SK-N-SH treated with all-trans-retinoic acid at 6 μM for 48 hours (cell line): ENCODE results near the gene GRIK2.
A peak's percentile ranks its signal among the peaks of the same experiment; 100 is the strongest.

Experiments
- ATAC-seq: fragments of 200-7000 bp; cut with Tn5 transposase; 3 replicates; pipeline ENCODE4 v1.9.1; 2020; ENCODE audit warnings: mild to moderate bottlenecking, moderate library complexity
- ARNTL ChIP-seq: fragments of 450-650 bp; formaldehyde crosslinking; IDR thresholded peaks from 2 replicates; pipeline ENCODE4 v1.5.0; 2020; ENCODE audit warnings: low read depth, mild to moderate bottlenecking, moderate library complexity, borderline replicate concordance
- BACH2 ChIP-seq: fragments of 250-450 bp; sonication (Bioruptor Pico); IDR thresholded peaks from 2 replicates; pipeline ENCODE4 v1.9.0; 2021; ENCODE audit warnings: mild to moderate bottlenecking, borderline replicate concordance
- CSDC2 ChIP-seq: fragments of 250-450 bp; sonication (Bioruptor Pico); IDR thresholded peaks from 2 replicates; pipeline ENCODE4 v1.5.0; 2020; ENCODE audit warnings: mild to moderate bottlenecking, moderate library complexity
- ESRRG ChIP-seq: fragments of 250-450 bp; sonication (Bioruptor Pico); IDR thresholded peaks from 2 replicates; pipeline ENCODE4 v1.6.1; 2021; ENCODE audit warnings: mild to moderate bottlenecking
- GLIS3 ChIP-seq: fragments of 250-450 bp; sonication (Bioruptor Pico); IDR thresholded peaks from 2 replicates; pipeline ENCODE4 v1.5.0; 2020; ENCODE audit warnings: mild to moderate bottlenecking, moderate library complexity
- ISL1 ChIP-seq: fragments of 250-450 bp; sonication (Bioruptor Pico); IDR thresholded peaks from 2 replicates; pipeline ENCODE4 v2.1.2; 2022; ENCODE audit warnings: mild to moderate bottlenecking, moderate library complexity
- OSR1 ChIP-seq: fragments of 250-450 bp; sonication (Bioruptor Pico); IDR thresholded peaks from 2 replicates; pipeline ENCODE4 v1.8.0; 2022; ENCODE audit warnings: moderate library complexity, mild to moderate bottlenecking, inconsistent platforms
- PPARA ChIP-seq: fragments of 250-450 bp; sonication (Bioruptor Pico); IDR thresholded peaks from 2 replicates; pipeline ENCODE4 v1.5.0; 2020; ENCODE audit warnings: mild to moderate bottlenecking, borderline replicate concordance
- RARB ChIP-seq: fragments of 250-450 bp; sonication (Bioruptor Pico); IDR thresholded peaks from 2 replicates; pipeline ENCODE4 v1.8.0; 2021; ENCODE audit warnings: mild to moderate bottlenecking, moderate library complexity
- SNAI2 ChIP-seq: fragments of 250-450 bp; sonication (Bioruptor Pico); IDR thresholded peaks from 2 replicates; pipeline ENCODE4 v1.5.0; 2020; ENCODE audit warnings: mild to moderate bottlenecking, moderate library complexity
- TCF4 ChIP-seq: fragments of 250-450 bp; sonication (Bioruptor Pico); IDR thresholded peaks from 2 replicates; pipeline ENCODE4 v1.8.0; 2021; ENCODE audit warnings: mild to moderate bottlenecking, moderate library complexity, borderline replicate concordance
- TOX ChIP-seq: fragments of 250-450 bp; sonication (Bioruptor Pico); IDR thresholded peaks from 2 replicates; pipeline ENCODE4 v1.8.0; 2021; ENCODE audit warnings: mild to moderate bottlenecking, moderate library complexity, borderline replicate concordance
- ZC3H10 ChIP-seq: fragments of 250-450 bp; sonication (Bioruptor Pico); IDR thresholded peaks from 2 replicates; pipeline ENCODE4 v1.5.1; 2021; ENCODE audit warnings: mild to moderate bottlenecking, moderate library complexity
- ZFP3 ChIP-seq: fragments of 250-450 bp; sonication (Bioruptor Pico); IDR thresholded peaks from 2 replicates; pipeline ENCODE4 v1.5.0; 2020; ENCODE audit warnings: mild to moderate bottlenecking, moderate library complexity
- ZFP30 ChIP-seq: fragments of 450-650 bp; formaldehyde crosslinking; IDR thresholded peaks from 2 replicates; pipeline ENCODE4 v1.5.0; 2022; ENCODE audit warnings: mild to moderate bottlenecking, moderate library complexity
- ZNF565 ChIP-seq: fragments of 450-650 bp; formaldehyde crosslinking; conservative IDR thresholded peaks from 2 replicates; pipeline ENCODE4 v1.5.0; 2020; ENCODE audit warnings: low read depth, mild to moderate bottlenecking, moderate library complexity
- ZNF70 ChIP-seq: fragments of 450-650 bp; formaldehyde crosslinking; IDR thresholded peaks from 2 replicates; pipeline ENCODE4 v1.5.0; 2020; ENCODE audit warnings: mild to moderate bottlenecking, moderate library complexity
- ZNF8 ChIP-seq: fragments of 450-650 bp; formaldehyde crosslinking; IDR thresholded peaks from 2 replicates; pipeline ENCODE4 v1.5.0; 2020; ENCODE audit warnings: mild to moderate bottlenecking, moderate library complexity
- TF ChIP-seq, protein P1 (sequence below): fragments of 250-450 bp; sonication (Bioruptor Pico); IDR thresholded peaks from 2 replicates; pipeline ENCODE4 v1.5.1; 2020; ENCODE audit warnings: low read depth, mild to moderate bottlenecking, moderate library complexity
- TF ChIP-seq, protein P2 (sequence below): fragments of 250-450 bp; sonication (Bioruptor Pico); IDR thresholded peaks from 2 replicates; pipeline ENCODE4 v1.5.1; 2021; ENCODE audit warnings: mild to moderate bottlenecking, moderate library complexity
- TF ChIP-seq, protein P3 (sequence below): fragments of 250-450 bp; sonication (Bioruptor Pico); IDR thresholded peaks from 2 replicates; pipeline ENCODE4 v1.8.0; 2020; ENCODE audit warnings: mild to moderate bottlenecking, moderate library complexity, borderline replicate concordance

The GRIK2 gene

DNA sequence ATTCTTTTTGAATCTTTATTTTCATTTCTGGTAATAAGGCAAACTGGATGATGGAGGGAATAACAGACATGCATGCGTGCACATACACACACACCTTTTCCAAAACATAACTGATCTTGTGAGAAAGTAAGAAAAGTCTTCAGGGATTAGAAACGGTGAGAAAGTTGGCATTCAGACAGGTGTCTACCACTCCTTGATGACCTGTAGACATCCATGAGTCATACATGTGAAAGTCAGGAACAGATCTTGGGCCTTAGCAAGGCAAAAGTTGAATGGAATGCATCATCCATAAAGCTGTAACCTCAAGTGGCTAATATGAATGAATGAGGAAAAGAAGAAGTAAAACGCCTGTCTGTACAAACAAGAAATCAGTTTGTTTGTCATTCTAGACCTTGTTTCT, 97.3 kb downstream of the GRIK2 start:
- no peak for ATAC-seq
- TF ChIP-seq OSR1 (CRISPR knock-in tag) (no peak), TOX (no peak), TCF4 (CRISPR knock-in tag) (no peak), ZFP30 (CRISPR knock-in tag) (no peak), ARNTL (CRISPR knock-in tag) (no peak), RARB (CRISPR knock-in tag) (no peak), ZFP3 (CRISPR knock-in tag) (no peak)
- TF ChIP-seq, protein P1, sequence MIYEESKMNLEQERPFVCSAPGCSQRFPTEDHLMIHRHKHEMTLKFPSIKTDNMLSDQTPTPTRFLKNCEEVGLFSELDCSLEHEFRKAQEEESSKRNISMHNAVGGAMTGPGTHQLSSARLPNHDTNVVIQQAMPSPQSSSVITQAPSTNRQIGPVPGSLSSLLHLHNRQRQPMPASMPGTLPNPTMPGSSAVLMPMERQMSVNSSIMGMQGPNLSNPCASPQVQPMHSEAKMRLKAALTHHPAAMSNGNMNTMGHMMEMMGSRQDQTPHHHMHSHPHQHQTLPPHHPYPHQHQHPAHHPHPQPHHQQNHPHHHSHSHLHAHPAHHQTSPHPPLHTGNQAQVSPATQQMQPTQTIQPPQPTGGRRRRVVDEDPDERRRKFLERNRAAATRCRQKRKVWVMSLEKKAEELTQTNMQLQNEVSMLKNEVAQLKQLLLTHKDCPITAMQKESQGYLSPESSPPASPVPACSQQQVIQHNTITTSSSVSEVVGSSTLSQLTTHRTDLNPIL: no peak

DNA sequence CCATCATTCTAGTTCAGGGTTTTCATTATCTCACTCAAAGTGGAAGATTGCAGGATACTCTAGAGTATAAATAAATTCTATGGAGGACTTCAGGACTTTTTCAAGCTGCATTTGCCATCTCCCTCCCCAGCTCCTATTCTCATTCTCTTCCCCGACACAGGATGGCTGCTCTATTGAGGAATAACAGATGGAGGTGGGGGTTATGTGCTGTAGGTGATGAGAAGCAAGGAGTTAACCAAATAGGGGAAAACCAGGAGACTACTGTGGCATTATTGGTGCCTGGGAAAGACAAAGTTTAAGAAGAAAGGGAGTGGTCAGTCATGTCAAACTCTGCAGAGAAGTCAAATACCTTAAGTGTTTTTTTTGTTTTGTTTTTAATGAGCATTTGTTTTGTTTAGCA, 109.3 kb downstream of the GRIK2 start:
- TF ChIP-seq GLIS3 (no peak), ESRRG (CRISPR knock-in tag) (no peak), ZNF8 (CRISPR knock-in tag) (no peak), ZFP30 (CRISPR knock-in tag) (no peak), SNAI2 (no peak), TOX (no peak), OSR1 (CRISPR knock-in tag) (no peak), BACH2 (CRISPR knock-in tag) (no peak), PPARA (CRISPR knock-in tag) (no peak)
- no peak for ATAC-seq

DNA sequence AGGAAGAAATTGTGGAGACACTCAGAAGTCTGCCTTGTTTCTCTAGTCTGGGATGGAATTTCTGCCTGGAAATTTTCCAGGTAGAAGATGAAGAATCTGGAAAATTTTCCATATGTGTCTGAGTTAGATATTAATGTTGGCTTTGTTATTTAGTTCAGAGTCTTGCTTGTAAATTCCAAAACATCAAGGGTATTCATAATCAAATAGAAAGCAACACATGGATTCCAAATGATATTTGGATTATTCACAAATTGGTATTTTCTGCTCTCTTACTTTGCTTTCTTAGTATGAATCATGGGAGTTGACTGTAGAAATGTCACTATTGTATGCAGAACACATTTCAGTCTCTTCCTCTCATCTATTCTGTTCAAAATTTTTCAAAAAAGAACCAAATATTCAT, 116.0 kb downstream of the GRIK2 start:
- ATAC-seq: peak; percentile 56
- TF ChIP-seq ZNF8 (CRISPR knock-in tag) (no peak), ISL1 (CRISPR knock-in tag) (peak; percentile 62), ZFP30 (CRISPR knock-in tag) (no peak), ARNTL (CRISPR knock-in tag) (no peak), ESRRG (CRISPR knock-in tag) (no peak)

DNA sequence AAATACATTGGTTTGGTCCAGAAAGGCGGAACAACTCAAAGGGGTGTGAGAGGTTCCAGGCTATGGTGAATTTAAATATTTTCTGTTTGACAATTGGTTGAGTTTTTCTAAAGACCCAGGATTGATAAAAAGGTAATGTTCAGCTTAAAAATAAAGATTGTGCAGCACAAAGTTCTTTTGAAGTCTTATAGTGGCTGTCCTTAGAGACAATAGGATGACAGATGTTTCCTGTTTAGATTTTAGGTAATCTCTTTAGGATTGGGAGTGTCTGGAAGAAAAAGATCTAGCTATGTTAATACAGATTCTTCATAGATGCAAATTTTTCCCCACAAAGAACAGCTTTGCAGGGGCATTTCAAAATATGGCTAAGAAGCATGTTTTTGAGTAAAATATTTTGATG, 119.7 kb downstream of the GRIK2 start:
- no peak for TF ChIP-seq OSR1 (CRISPR knock-in tag)
- TF ChIP-seq ISL1 (CRISPR knock-in tag): no peak
- no peak for TF ChIP-seq CSDC2
- no peak for TF ChIP-seq RARB (CRISPR knock-in tag)
- TF ChIP-seq TOX: no peak
- no peak for TF ChIP-seq ZFP3 (CRISPR knock-in tag)
- no peak for TF ChIP-seq ESRRG (CRISPR knock-in tag)
- TF ChIP-seq TCF4 (CRISPR knock-in tag): no peak
- TF ChIP-seq, protein P2, sequence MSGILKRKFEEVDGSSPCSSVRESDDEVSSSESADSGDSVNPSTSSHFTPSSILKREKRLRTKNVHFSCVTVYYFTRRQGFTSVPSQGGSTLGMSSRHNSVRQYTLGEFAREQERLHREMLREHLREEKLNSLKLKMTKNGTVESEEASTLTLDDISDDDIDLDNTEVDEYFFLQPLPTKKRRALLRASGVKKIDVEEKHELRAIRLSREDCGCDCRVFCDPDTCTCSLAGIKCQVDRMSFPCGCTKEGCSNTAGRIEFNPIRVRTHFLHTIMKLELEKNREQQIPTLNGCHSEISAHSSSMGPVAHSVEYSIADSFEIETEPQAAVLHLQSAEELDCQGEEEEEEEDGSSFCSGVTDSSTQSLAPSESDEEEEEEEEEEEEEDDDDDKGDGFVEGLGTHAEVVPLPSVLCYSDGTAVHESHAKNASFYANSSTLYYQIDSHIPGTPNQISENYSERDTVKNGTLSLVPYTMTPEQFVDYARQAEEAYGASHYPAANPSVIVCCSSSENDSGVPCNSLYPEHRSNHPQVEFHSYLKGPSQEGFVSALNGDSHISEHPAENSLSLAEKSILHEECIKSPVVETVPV: no peak
- no peak for TF ChIP-seq ZNF70 (CRISPR knock-in tag)
- TF ChIP-seq BACH2 (CRISPR knock-in tag): no peak
- TF ChIP-seq, protein P3, sequence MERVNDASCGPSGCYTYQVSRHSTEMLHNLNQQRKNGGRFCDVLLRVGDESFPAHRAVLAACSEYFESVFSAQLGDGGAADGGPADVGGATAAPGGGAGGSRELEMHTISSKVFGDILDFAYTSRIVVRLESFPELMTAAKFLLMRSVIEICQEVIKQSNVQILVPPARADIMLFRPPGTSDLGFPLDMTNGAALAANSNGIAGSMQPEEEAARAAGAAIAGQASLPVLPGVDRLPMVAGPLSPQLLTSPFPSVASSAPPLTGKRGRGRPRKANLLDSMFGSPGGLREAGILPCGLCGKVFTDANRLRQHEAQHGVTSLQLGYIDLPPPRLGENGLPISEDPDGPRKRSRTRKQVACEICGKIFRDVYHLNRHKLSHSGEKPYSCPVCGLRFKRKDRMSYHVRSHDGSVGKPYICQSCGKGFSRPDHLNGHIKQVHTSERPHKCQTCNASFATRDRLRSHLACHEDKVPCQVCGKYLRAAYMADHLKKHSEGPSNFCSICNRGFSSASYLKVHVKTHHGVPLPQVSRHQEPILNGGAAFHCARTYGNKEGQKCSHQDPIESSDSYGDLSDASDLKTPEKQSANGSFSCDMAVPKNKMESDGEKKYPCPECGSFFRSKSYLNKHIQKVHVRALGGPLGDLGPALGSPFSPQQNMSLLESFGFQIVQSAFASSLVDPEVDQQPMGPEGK (CRISPR knock-in tag): no peak
- no peak for TF ChIP-seq SNAI2
- no peak for TF ChIP-seq PPARA (CRISPR knock-in tag)
- no peak for TF ChIP-seq ZC3H10 (CRISPR knock-in tag)
- no peak for TF ChIP-seq ZNF8 (CRISPR knock-in tag)
- TF ChIP-seq, protein P1: no peak
- TF ChIP-seq ARNTL (CRISPR knock-in tag): no peak
- no peak for TF ChIP-seq ZNF565
- no peak for ATAC-seq

DNA sequence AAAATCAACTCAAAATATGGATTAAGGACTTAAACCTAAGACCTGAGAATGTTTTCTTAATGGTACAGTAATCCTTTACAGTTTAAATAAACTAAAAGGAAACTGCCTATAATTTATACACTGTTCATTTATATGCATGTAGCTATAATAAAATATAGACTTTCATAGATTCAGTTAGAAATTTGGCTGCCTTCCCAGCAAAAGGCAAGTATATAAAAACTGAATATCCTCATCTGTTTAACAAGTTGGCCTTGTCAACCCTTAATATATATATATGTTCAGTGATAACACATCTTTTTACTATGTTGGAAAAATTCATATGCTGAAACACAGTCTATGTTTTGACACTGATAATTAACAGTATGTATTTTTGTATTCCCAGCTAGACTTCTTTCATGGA, 123.1 kb downstream of the GRIK2 start:
- no peak for ATAC-seq
- TF ChIP-seq OSR1 (CRISPR knock-in tag) (no peak), ZFP3 (CRISPR knock-in tag) (no peak)
